ENCODE measurements around the gene CRACR2A.

Gene CRACR2A

GRCh38 chr12:3746758-3747157, 6.2 kb downstream of the CRACR2A start:
- no peak for DNase-seq
- Histone ChIP-seq H3K79me2 (ENCODE audit: low read length) (peaks cover 40% of the 10 kb centered on the region), H3K9me2 (replicated peaks; ENCODE audit: insufficient read depth, low read length) (no peaks in the 10 kb centered on the region), H3K4me1 (ENCODE audit: low read length) (0 out of 2 replicates have a peak, but pooled peaks cover 5% of the 10 kb centered on the region), H4K20me1 (ENCODE audit: insufficient read depth, low read length) (no peaks in the 10 kb centered on the region), H3K9ac (ENCODE audit: low read length) (no peak overlapping the region), H3K27ac (ENCODE audit: low read length) (no peak overlapping the region), H3K9me3 (replicated peaks; ENCODE audit: insufficient read depth, low read length) (no peaks in the 10 kb centered on the region), H3K4me3 (ENCODE audit: low read length) (no peak overlapping the region), H3F3A (ENCODE audit: insufficient read depth, low read length) (no peaks in the 10 kb centered on the region), H2AFZ (ENCODE audit: low read length) (no peak overlapping the region), H3K27me3 (replicated peaks; ENCODE audit: insufficient read depth, low read length) (no peaks in the 10 kb centered on the region), H3K36me3 (replicated peaks; ENCODE audit: insufficient read depth, low read length) (no peaks in the 10 kb centered on the region), H3K4me2 (ENCODE audit: low read depth, low read length) (no peak overlapping the region)
- TF ChIP-seq EZH2 (optimal IDR thresholded peaks at IDR 0.05; ENCODE audit: low read depth, low read length) (no peak), CTCF (IDR thresholded peaks at IDR 0.05; ENCODE audit: low read length) (no peak), EZH2phosphoT487 (IDR thresholded peaks at IDR 0.05; ENCODE audit: low read length) (no peak)

GRCh38 chr12:3745152-3745551, 7.8 kb downstream of the CRACR2A start:
- DNase-seq = no peak
- Histone ChIP-seq H3K4me2 (ENCODE audit: low read depth, low read length) (no peak overlapping the region), H3K27me3 (replicated peaks; ENCODE audit: insufficient read depth, low read length) (no peaks in the 10 kb centered on the region), H3K4me3 (ENCODE audit: low read length) (no peak overlapping the region), H3F3A (ENCODE audit: insufficient read depth, low read length) (no peaks in the 10 kb centered on the region), H3K79me2 (ENCODE audit: low read length) (peaks cover 24% of the 10 kb centered on the region), H4K20me1 (ENCODE audit: insufficient read depth, low read length) (no peaks in the 10 kb centered on the region), H3K9ac (ENCODE audit: low read length) (no peak overlapping the region), H3K27ac (ENCODE audit: low read length) (no peak overlapping the region), H3K9me2 (replicated peaks; ENCODE audit: insufficient read depth, low read length) (no peaks in the 10 kb centered on the region), H3K36me3 (replicated peaks; ENCODE audit: insufficient read depth, low read length) (no peaks in the 10 kb centered on the region), H3K4me1 (ENCODE audit: low read length) (no peaks in the 10 kb centered on the region), H2AFZ (ENCODE audit: low read length) (no peak overlapping the region), H3K9me3 (replicated peaks; ENCODE audit: insufficient read depth, low read length) (no peaks in the 10 kb centered on the region)
- TF ChIP-seq CTCF (IDR thresholded peaks at IDR 0.05; ENCODE audit: low read length) (no peak), EZH2phosphoT487 (IDR thresholded peaks at IDR 0.05; ENCODE audit: low read length) (no peak), EZH2 (optimal IDR thresholded peaks at IDR 0.05; ENCODE audit: low read depth, low read length) (no peak)

- Histone ChIP-seq H3K27ac (ENCODE audit: low read length) (no peak overlapping the region), H3K9me2 (replicated peaks; ENCODE audit: insufficient read depth, low read length) (no peaks in the 10 kb centered on the region), H4K20me1 (ENCODE audit: insufficient read depth, low read length) (no peaks in the 10 kb centered on the region), H3K4me1 (ENCODE audit: low read length) (no peaks in the 10 kb centered on the region), H3K9ac (ENCODE audit: low read length) (no peak overlapping the region), H3F3A (ENCODE audit: insufficient read depth, low read length) (no peaks in the 10 kb centered on the region), H3K4me3 (ENCODE audit: low read length) (no peak overlapping the region), H2AFZ (ENCODE audit: low read length) (no peak overlapping the region), H3K4me2 (ENCODE audit: low read depth, low read length) (no peak overlapping the region), H3K79me2 (ENCODE audit: low read length) (peaks cover 21% of the 10 kb centered on the region), H3K9me3 (replicated peaks; ENCODE audit: insufficient read depth, low read length) (no peaks in the 10 kb centered on the region), H3K36me3 (replicated peaks; ENCODE audit: insufficient read depth, low read length) (no peaks in the 10 kb centered on the region), H3K27me3 (replicated peaks; ENCODE audit: insufficient read depth, low read length) (no peaks in the 10 kb centered on the region)
- no peak for TF ChIP-seq CTCF (IDR thresholded peaks at IDR 0.05; ENCODE audit: low read length)
- no peak for TF ChIP-seq EZH2 (optimal IDR thresholded peaks at IDR 0.05; ENCODE audit: low read depth, low read length)
- TF ChIP-seq EZH2phosphoT487 (IDR thresholded peaks at IDR 0.05; ENCODE audit: low read length) = no peak
- no peak for DNase-seq
Measured at GRCh38 chr12:3744229-3744901, 8.5 kb downstream of the CRACR2A start.

Data from MM.1S (cell line).